GM21423 (cell line): ENCODE measurements around the gene TMEM45A.
"Not testable (repeated sequence)": the region's sequence is repeated elsewhere in the genome, so short reads cannot be mapped to it uniquely, and the experiment has no call there.

Source experiments
- ATAC-seq: cut with Tn5 transposase; IDR thresholded peaks from one replicate; pipeline ENCODE4 v1.9.1; 2021; ENCODE audit warnings: mild to moderate bottlenecking, moderate library complexity; ENCODE audit not compliant: unreplicated experiment

The TMEM45A gene

GRCh38 chr3:100563652-100564211 lies 71.3 kb downstream of the TMEM45A start:
- ATAC-seq = no peak

GRCh38 chr3:100570811-100571210 lies 78.4 kb downstream of the TMEM45A start:
- no peak for ATAC-seq

GRCh38 chr3:100574536-100574935 lies 82.1 kb downstream of the TMEM45A start:
- ATAC-seq = no peak

- ATAC-seq = no peak
These were observed 83.3 kb downstream of the TMEM45A start for GRCh38 chr3:100575704-100576103.

GRCh38 chr3:100577382-100578008 lies 85.1 kb downstream of the TMEM45A start:
- ATAC-seq = no peak

GRCh38 chr3:100578646-100579045 lies 86.2 kb downstream of the TMEM45A start:
- ATAC-seq = no peak

- ATAC-seq = no peak
These were observed 87.7 kb downstream of the TMEM45A start for GRCh38 chr3:100580147-100580546.

- ATAC-seq = no peak
These were observed 89.2 kb downstream of the TMEM45A start for GRCh38 chr3:100581650-100582049.

GRCh38 chr3:100582157-100582556 lies 89.7 kb downstream of the TMEM45A start:
- ATAC-seq = not testable (repeated sequence)

- ATAC-seq = no peak
These were observed 91.8 kb downstream of the TMEM45A start for GRCh38 chr3:100584101-100584660.

- no peak for ATAC-seq
These were observed 94.4 kb downstream of the TMEM45A start for GRCh38 chr3:100586832-100587231.

- ATAC-seq = no peak
These were observed 95.8 kb downstream of the TMEM45A start for GRCh38 chr3:100588251-100588650.

GRCh38 chr3:100590114-100590839 lies 97.9 kb downstream of the TMEM45A start:
- peak; percentile 83 for ATAC-seq

- no peak for ATAC-seq
These were observed 98.4 kb downstream of the TMEM45A start for GRCh38 chr3:100590840-100591147.

GRCh38 chr3:100591411-100591810 lies 99.0 kb downstream of the TMEM45A start:
- no peak for ATAC-seq

GRCh38 chr3:100600181-100601042 lies 108.0 kb downstream of the TMEM45A start:
- peak; percentile 40 for ATAC-seq

- ATAC-seq = peak; percentile 36
These were observed 110.4 kb downstream of the TMEM45A start for GRCh38 chr3:100602506-100603444.

- peak; percentile 25 for ATAC-seq
These were observed 111.0 kb downstream of the TMEM45A start for GRCh38 chr3:100603469-100603868.

GRCh38 chr3:100605358-100605757 lies 112.9 kb downstream of the TMEM45A start:
- ATAC-seq = no peak

- ATAC-seq = peak; percentile 83
These were observed 114.6 kb downstream of the TMEM45A start for GRCh38 chr3:100606894-100607512.
